Gastrocnemius medialis (tissue), 4 donors: ENCODE measurements around the gene NT5DC4.

Source experiments
- CTCF ChIP-seq, 5 experiments: fragments of 450-650 bp in 3 of 5; fragments of 200-600 bp in 2 of 5; sonication (generic) in 2 of 5; IDR thresholded peaks in 4 of 5; conservative IDR thresholded peaks in 1 of 5; 1 replicate in 4 of 5; 2 replicates in 1 of 5; pipeline ENCODE4 v1.5.1; 2016 to 2019; ENCODE audit warnings: antibody characterized with exemption in 5 of 5, mild to moderate bottlenecking in 3 of 5, moderate library complexity in 3 of 5
- POLR2A ChIP-seq, 2 donors: fragments of 450-650 bp; IDR thresholded peaks; one replicate each; pipeline ENCODE4 v1.6.1; 2017; ENCODE audit warnings: antibody characterized with exemption in 2 of 2, mild to moderate bottlenecking in 2 of 2, moderate library complexity in 2 of 2

GRCh38 chr2:112752667-112753066, 31.8 kb downstream of the NT5DC4 start:
- TF ChIP-seq CTCF (IDR thresholded peaks at IDR 0.05 in 4 of 5, conservative IDR thresholded peaks at IDR 0.05 in 1 of 5), result no peak
- no peak for TF ChIP-seq POLR2A (IDR thresholded peaks at IDR 0.05)
